Activated gamma-delta T cell treated with Interleukin-2 at 50 U/mL for 16 hours (primary cell): ENCODE measurements around the gene BAAT.
"Not testable (repeated sequence)": the region's sequence is repeated elsewhere in the genome, so short reads cannot be mapped to it uniquely, and the experiment has no call there.

Experiments used
- DNase-seq: peaks from one replicate; pipeline ENCODE4 v3.0.0-alpha.2; 2020

The BAAT gene

GRCh38 chr9:101359679-101360078 lies 25.1 kb downstream of the BAAT start:
- DNase-seq = no peak

DNA sequence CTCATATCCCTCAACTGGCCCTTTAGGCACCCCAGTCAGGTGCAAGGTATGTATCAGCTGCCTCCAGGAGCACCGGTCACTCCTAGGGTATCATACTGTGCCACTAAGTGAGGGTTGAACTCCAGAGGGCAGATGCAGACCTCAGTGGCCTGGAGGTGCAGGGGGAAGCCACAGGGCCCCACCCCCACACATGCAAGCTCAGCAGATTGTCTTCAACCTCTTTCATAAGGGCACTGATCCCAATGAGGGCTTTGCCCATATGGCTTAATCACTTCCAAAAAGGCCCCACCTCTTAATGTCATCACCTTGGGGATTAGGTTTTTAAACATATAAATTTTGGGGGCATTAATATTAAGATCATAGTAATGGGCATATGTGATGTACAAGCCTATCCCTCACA lies 28.2 kb downstream of the BAAT start:
- DNase-seq = no peak

DNA sequence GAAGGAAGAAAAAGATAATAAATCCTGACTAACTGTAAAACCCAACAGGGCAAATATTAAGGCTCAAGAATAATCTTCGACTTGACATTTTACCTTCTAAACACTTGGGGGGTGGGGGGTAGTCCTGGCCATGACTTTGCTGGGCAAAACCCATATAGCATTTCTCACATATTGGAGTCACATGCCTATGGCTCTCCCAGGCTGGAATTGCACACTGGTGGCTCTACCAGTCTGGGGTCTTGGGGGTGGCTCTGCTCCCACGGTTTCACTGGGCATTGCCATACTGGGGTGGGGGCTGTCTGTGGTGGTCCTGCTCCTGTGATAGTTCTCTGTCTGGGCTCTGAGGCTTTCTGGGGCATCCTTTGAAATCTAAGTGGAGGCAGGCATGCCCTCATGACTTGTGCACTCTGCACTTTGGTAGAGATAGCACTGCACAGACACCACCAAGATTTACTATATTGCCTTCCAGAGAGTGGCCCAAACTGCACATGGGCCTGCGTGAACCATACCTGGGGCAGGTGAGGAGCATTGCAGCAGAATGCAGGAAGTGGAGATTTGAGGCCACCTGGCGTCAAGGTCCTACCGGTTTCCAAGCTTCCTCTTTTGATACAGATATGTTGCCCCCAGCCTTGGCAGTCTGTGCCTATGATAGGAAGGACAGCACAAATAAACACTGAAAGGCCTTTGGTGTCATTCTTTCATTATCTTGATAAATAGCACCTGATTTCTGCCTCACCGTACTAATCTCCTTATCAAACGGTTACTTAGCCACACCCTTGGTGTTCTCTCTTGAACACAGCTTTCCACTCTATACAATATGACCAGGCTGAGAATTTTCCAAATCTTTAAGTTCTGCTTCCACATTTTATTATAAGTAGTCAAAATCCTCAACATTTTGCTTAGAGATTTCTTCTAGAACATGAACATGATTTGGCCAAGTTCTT lies 29.8 kb downstream of the BAAT start:
- DNase-seq = no peak

GRCh38 chr9:101354143-101354764 lies 30.6 kb downstream of the BAAT start:
- no peak for DNase-seq

- DNase-seq = no peak
Observed at GRCh38 chr9:101353683-101354082, 31.1 kb downstream of the BAAT start.

DNA sequence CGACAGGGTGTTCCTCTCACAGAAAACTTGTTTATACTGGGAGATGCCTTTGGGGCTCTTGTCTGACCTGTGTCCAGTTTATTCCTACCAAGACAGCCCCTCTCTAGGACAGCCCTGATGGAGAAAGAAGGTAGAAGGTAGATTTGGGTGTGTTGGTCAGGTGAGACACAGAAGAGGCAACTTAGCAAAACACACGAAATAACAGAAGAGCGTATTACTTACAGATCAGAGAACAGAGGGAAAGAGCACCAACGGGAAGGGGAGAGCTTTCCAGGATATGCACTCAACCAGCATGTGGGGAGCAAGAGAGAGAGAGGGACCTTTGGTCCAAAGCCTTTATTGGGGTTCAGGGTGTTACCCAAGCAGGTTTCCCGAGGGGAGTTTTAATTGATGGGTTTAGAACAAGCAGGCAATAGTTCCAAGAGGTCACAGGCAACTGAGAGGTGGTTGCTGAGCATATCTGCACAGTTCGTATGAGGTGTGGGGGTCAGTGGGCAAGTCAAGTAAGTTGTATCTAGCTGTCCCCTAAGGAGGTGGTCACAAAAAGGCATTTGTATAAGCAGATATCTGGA lies 31.8 kb downstream of the BAAT start:
- no peak for DNase-seq

GRCh38 chr9:101350285-101350684 lies 34.5 kb downstream of the BAAT start:
- no peak for DNase-seq

DNA sequence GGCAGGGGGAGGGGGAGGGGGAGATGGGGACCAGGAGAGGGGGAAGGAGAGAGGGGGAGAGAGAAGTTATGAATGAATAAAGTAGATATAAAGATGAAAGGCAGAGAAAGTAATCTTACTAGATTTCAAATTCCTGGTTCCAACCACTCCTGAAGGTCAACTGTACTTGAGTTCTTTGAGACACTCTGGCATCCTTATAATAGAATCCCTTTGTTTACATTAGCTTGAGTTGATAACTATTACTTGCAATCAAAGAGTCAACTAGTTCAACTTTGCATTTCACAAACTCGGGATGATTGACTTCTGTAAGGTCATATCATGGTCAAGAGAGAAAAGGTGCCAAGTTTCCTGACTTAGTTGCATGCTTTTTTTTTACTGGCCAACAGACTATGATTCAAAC lies 42.2 kb downstream of the BAAT start:
- no peak for DNase-seq

GRCh38 chr9:101341958-101342357 lies 42.8 kb downstream of the BAAT start:
- DNase-seq = no peak

DNA sequence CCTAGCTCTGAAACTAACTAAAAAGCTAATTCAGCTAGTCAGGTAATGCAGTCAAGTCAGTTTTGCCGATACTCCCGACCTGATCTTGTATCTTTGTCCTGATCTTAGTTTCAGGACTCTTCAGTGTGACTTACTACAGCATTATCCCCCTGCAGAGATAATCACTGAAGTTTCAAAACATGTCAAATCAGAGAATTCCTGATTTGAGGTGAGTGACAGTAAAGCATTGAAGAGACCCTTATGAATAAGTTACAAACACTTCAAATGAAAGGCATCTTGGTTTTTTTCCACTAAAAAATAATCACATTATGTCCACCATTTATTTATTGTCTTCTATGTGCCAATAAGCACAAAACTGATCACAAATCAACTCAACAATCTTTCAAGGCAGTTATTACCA lies 47.6 kb downstream of the BAAT start:
- no peak for DNase-seq

GRCh38 chr9:101336091-101336490 lies 48.7 kb downstream of the BAAT start:
- DNase-seq = no peak

DNA sequence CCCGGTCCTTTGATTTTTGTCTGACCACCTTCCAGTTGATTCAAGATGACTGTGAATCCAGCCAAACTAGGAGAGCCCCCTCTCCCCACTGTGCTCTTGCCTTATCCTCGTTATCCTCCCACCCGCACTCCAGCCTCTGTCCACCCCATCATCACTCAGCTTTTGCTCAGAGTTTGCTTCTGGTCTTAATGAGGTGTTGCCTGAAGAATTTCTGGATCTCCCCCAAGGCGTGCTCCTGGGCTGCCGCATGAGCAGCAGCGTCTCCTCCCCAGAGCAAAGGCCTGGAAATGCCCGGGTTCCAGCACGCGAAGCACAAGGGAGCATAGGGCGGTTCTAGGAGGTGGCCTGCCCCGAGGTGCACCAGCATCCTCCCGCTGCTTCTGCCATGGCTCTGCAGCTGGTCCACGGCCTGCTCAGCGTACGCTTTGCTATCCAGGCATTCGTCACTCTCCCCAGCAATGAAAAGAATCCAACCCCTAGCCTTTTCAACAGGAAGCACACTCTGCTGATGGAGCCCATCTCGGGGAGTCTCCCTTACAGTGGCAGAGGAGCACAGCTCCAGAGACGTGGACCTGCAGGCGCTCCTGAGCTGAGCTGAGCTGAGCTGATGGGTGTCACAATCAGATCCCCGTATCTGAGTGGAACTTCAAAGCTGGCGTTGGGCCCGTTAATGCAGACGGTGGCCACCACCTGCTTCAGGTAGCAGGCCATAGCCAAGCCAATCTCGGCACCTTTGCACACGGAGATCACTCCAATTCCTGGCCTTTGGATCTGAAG lies 50.7 kb downstream of the BAAT start:
- DNase-seq = no peak

DNA sequence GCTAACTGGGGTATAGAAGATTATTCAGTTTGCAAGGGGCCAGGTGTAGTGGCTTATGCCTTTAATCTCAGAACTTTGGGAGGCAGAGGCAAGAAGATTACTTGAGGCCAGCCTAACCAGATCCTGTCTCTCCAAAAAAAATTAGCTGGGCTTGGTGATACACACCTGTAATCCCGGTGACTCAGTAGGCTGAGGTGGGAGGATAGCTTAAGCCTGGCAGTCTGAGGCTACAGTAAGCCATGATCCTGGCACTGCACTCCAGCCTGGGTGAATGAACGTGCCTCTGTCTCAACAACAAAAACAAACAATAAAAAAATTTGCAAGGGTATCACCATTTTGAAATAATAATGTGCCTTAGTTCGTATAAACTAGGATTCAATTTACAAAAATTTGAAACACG lies 51.3 kb downstream of the BAAT start:
- DNase-seq = no peak

GRCh38 chr9:101332362-101332761 lies 52.4 kb downstream of the BAAT start:
- no peak for DNase-seq

DNA sequence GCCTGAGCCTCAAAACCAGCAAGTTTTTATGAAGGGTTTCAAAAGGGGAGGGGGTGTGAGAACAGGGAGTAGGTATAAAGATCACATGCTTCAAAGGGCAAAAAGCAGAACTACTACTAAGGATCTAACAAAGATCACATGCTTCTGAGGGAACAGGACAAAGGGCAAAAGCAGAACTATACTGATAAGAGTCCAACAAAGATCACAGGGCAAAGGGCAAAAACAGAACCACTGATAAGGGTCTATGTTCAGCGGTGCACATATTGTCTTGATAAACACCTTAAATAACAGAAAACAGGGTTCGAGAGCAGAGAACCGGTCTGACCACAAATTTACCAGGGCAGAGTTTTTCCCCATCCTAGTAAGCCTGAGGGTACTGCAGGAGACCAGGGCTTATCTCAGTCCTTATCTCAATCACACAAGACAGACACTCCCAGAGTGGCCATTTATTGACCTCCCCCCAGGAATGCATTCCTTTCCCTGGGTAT lies 57.3 kb downstream of the BAAT start:
- DNase-seq = not testable (repeated sequence)

GRCh38 chr9:101326501-101326900 lies 58.3 kb downstream of the BAAT start:
- DNase-seq = no peak

GRCh38 chr9:101326035-101326434 lies 58.8 kb downstream of the BAAT start:
- DNase-seq = no peak

- no peak for DNase-seq
Observed at GRCh38 chr9:101325053-101325452, 59.8 kb downstream of the BAAT start.

DNA sequence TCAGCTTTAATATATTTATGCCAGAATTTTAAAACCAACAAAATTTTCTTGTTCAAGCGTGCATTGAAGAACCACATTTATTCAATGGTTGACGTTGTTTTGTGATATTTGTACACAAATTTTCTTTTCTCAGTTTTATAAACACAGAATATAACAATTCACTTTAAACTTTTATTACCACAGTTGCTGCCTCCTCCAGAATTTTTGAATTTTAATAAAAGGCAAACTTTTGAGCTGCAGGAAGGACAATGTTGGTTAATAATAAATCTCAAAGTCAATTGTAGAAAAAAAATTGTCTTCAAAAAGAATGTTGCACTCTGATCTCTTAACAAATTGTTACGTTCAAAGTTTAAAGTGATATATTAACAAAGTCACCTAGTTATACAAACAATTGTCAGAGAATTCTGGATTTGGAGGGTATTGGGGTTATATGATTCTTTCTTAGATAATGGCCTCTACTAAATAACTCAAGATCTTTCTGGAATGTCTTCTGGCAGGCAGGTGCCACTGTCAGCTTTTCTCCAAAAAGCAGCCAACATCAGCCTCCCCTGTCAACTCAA lies 60.5 kb downstream of the BAAT start:
- DNase-seq = no peak

GRCh38 chr9:101323129-101323528 lies 61.7 kb downstream of the BAAT start:
- no peak for DNase-seq

DNA sequence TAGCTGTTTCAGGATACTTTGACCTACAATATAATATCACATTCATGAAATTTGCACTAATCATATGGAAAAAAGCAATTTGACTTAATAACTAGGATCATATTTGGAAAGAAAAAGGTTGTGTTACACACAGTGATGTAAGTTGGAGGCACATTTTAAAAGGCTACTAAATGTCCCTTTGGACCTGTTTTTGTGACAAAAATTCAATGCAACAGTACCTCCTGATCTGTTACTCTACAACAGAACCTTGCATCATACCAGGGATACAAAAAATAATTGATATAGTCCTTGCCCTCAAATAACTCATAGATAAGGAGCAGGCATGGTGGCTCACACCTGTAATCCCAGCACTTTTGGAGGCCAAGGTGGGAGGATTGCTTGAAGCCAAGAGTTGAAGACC lies 67.1 kb downstream of the BAAT start:
- no peak for DNase-seq

DNA sequence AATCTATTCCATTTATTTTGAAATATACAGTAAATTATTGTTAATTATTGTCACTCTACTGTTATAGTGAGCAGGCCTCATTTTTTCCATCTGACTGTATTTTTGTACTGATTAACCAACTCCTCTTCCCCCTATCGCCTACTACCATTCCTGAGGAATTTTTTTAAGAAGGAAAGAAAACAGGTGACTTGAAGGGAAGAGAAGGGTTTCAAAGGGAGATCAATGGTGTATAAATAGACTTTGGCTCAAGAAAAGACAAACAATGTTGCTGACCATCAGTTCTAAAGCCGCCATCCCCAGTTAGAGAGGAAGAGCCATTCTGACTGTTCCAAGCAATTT lies 69.7 kb downstream of the BAAT start:
- DNase-seq = no peak

- DNase-seq = no peak
Observed at GRCh38 chr9:101312661-101313060, 72.1 kb downstream of the BAAT start.
